Measurements from ENCODE around the gene POLR2L.

POLR2L gene

DNA sequence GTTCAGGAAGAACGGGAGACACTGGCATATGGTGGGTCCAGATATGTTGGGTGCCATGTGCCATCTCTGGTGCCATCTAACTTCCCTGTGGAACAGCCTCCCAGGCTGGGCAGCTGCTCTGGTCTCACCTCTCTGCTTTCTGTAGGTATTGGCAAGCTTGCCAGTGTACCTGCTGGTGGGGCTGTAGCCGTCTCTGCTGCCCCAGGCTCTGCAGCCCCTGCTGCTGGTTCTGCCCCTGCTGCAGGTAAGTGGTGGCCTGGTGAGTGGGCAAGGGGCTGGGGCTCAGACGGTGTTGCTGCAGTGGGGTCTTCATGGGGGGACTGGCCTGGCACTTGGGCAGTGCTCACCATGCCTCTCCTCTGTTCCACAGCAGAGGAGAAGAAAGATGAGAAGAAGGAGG is 29.9 kb downstream of the POLR2L start:
- H3K4me2 ChIP-seq (ENCODE audit: insufficient read depth, low read length, poor library complexity, severe bottlenecking): no peak overlapping the region
- H3K4me1 ChIP-seq (ENCODE audit: control insufficient read depth in 2 of 2, insufficient read depth in 1 of 2, low read depth in 1 of 2, low read length in 2 of 2): peaks cover 8 to 18% of the 10 kb centered on the region in 2 donors
- DNase-seq (ENCODE audit: low spot score): no peak
- H4K91ac ChIP-seq (ENCODE audit: low read depth, low read length, poor library complexity): no peak overlapping the region
- no peak overlapping the region for H2BK120ac ChIP-seq (ENCODE audit: low read depth, low read length)
- H2BK5ac ChIP-seq (ENCODE audit: low read length): no peak overlapping the region
- peaks cover 19% of the 10 kb centered on the region for H3K79me1 ChIP-seq (ENCODE audit: low read depth, low read length)
- H3K18ac ChIP-seq (ENCODE audit: low read length): no peak overlapping the region
- no peak overlapping the region for H3K27ac ChIP-seq (replicated peaks; ENCODE audit: low read length)
- no peak overlapping the region for H2BK15ac ChIP-seq (ENCODE audit: low read length)
- no peak overlapping the region for H3K4ac ChIP-seq (ENCODE audit: low read length)
- H3K27me3 ChIP-seq (ENCODE audit: control insufficient read depth in 3 of 3, insufficient read depth in 3 of 3, low read depth in 1 of 3, low read length in 3 of 3): no peaks in the 10 kb centered on the region
- H2BK12ac ChIP-seq (ENCODE audit: low read length): no peak overlapping the region
- peaks cover 29 to 39% of the 10 kb centered on the region in 2 donors for H3K36me3 ChIP-seq (replicated peaks in 1 of 2; ENCODE audit: control insufficient read depth in 2 of 2, insufficient read depth in 2 of 2, low read length in 2 of 2)
- no peak overlapping the region for H4K8ac ChIP-seq (ENCODE audit: low read depth, low read length)
- WGBS, 2 donors (ENCODE audit: extremely low coverage in 2 of 2, insufficient read length in 2 of 2, insufficient replicate concordance in 1 of 2): no CpG with 5 or more reads among the region's 3 CpGs
- no peak overlapping the region for H2AK5ac ChIP-seq (ENCODE audit: low read depth, low read length)
- H3K9ac ChIP-seq (ENCODE audit: low read depth, low read length, poor library complexity): no peak overlapping the region
- H3K4me3 ChIP-seq (ENCODE audit: low read length in 2 of 2): no peak overlapping the region
- no peak overlapping the region for H3K23ac ChIP-seq (ENCODE audit: low read depth, low read length, poor library complexity)
- H2AFZ ChIP-seq (ENCODE audit: low read length): no peak overlapping the region
- H3K14ac ChIP-seq (ENCODE audit: low read length): no peak overlapping the region
- peaks cover 0 to 2% of the 10 kb centered on the region in 2 donors for H3K9me3 ChIP-seq (replicated peaks in 1 of 2; ENCODE audit: control insufficient read depth in 2 of 2, insufficient read depth in 1 of 2, low read depth in 1 of 2, low read length in 2 of 2)

- no peak overlapping the region for H2BK5ac ChIP-seq (ENCODE audit: low read length)
- H2AK5ac ChIP-seq (ENCODE audit: low read depth, low read length): no peak overlapping the region
- no peaks in the 10 kb centered on the region for H3K27me3 ChIP-seq (ENCODE audit: control insufficient read depth in 3 of 3, insufficient read depth in 3 of 3, low read depth in 1 of 3, low read length in 3 of 3)
- no peak overlapping the region for H3K4ac ChIP-seq (ENCODE audit: low read length)
- H3K23ac ChIP-seq (ENCODE audit: low read depth, low read length, poor library complexity): no peak overlapping the region
- no peak overlapping the region for H4K91ac ChIP-seq (ENCODE audit: low read depth, low read length, poor library complexity)
- H3K4me1 ChIP-seq (ENCODE audit: control insufficient read depth in 2 of 2, insufficient read depth in 1 of 2, low read depth in 1 of 2, low read length in 2 of 2): peaks cover 8 to 18% of the 10 kb centered on the region in 2 donors
- no peak overlapping the region for H2AFZ ChIP-seq (ENCODE audit: low read length)
- no peak overlapping the region for H3K18ac ChIP-seq (ENCODE audit: low read length)
- DNase-seq (ENCODE audit: low spot score): no peak
- H3K36me3 ChIP-seq (replicated peaks in 1 of 2; ENCODE audit: control insufficient read depth in 2 of 2, insufficient read depth in 2 of 2, low read length in 2 of 2): peaks cover 29 to 39% of the 10 kb centered on the region in 2 donors
- no peak overlapping the region for H2BK12ac ChIP-seq (ENCODE audit: low read length)
- no peak overlapping the region for H3K27ac ChIP-seq (replicated peaks; ENCODE audit: low read length)
- H3K4me3 ChIP-seq (ENCODE audit: low read length in 2 of 2): peak overlapping the region in 1 of 2 donors; percentile 82
- WGBS, 2 donors (ENCODE audit: extremely low coverage in 2 of 2, insufficient read length in 2 of 2, insufficient replicate concordance in 1 of 2): no CpG with 5 or more reads among the region's 14 CpGs
- no peak overlapping the region for H2BK120ac ChIP-seq (ENCODE audit: low read depth, low read length)
- H3K9ac ChIP-seq (ENCODE audit: low read depth, low read length, poor library complexity): no peak overlapping the region
- H3K79me1 ChIP-seq (ENCODE audit: low read depth, low read length): peaks cover 19% of the 10 kb centered on the region
- no peak overlapping the region for H4K8ac ChIP-seq (ENCODE audit: low read depth, low read length)
- peaks cover 0 to 2% of the 10 kb centered on the region in 2 donors for H3K9me3 ChIP-seq (replicated peaks in 1 of 2; ENCODE audit: control insufficient read depth in 2 of 2, insufficient read depth in 1 of 2, low read depth in 1 of 2, low read length in 2 of 2)
- no peak overlapping the region for H3K14ac ChIP-seq (ENCODE audit: low read length)
- no peak overlapping the region for H2BK15ac ChIP-seq (ENCODE audit: low read length)
- H3K4me2 ChIP-seq (ENCODE audit: insufficient read depth, low read length, poor library complexity, severe bottlenecking): no peak overlapping the region
Measured at GRCh38 chr11:811446-812245, 30.7 kb downstream of the POLR2L start.

- Histone ChIP-seq H3K9ac (ENCODE audit: low read depth, low read length, poor library complexity) (peak overlapping the region; percentile 99), H3K79me1 (ENCODE audit: low read depth, low read length) (peaks cover 19% of the 10 kb centered on the region), H2BK15ac (ENCODE audit: low read length) (no peak overlapping the region), H3K36me3 (replicated peaks in 1 of 2; ENCODE audit: control insufficient read depth in 2 of 2, insufficient read depth in 2 of 2, low read length in 2 of 2) (peaks cover 29 to 36% of the 10 kb centered on the region in 2 donors), H3K4ac (ENCODE audit: low read length) (no peak overlapping the region), H4K91ac (ENCODE audit: low read depth, low read length, poor library complexity) (no peak overlapping the region), H3K27me3 (ENCODE audit: control insufficient read depth in 3 of 3, insufficient read depth in 3 of 3, low read depth in 1 of 3, low read length in 3 of 3) (no peaks in the 10 kb centered on the region), H3K4me3 (ENCODE audit: low read length in 2 of 2) (peak overlapping the region; percentile 82 to 89), H2AFZ (ENCODE audit: low read length) (peak overlapping the region; percentile 99), H2BK12ac (ENCODE audit: low read length) (no peak overlapping the region), H2AK5ac (ENCODE audit: low read depth, low read length) (peak overlapping the region; percentile 95), H2BK5ac (ENCODE audit: low read length) (no peak overlapping the region), H2BK120ac (ENCODE audit: low read depth, low read length) (no peak overlapping the region), H3K9me3 (replicated peaks in 1 of 2; ENCODE audit: control insufficient read depth in 2 of 2, insufficient read depth in 1 of 2, low read depth in 1 of 2, low read length in 2 of 2) (no peaks in the 10 kb centered on the region), H3K27ac (replicated peaks; ENCODE audit: low read length) (no peak overlapping the region), H3K23ac (ENCODE audit: low read depth, low read length, poor library complexity) (peak overlapping the region; percentile 100), H3K14ac (ENCODE audit: low read length) (peak overlapping the region; percentile 90), H3K4me1 (ENCODE audit: control insufficient read depth in 2 of 2, insufficient read depth in 1 of 2, low read depth in 1 of 2, low read length in 2 of 2) (peaks cover 10 to 22% of the 10 kb centered on the region in 2 donors), H3K4me2 (ENCODE audit: insufficient read depth, low read length, poor library complexity, severe bottlenecking) (peak overlapping the region; percentile 92), H4K8ac (ENCODE audit: low read depth, low read length) (no peak overlapping the region), H3K18ac (ENCODE audit: low read length) (peak overlapping the region; percentile 70)
- WGBS, 2 donors (ENCODE audit: extremely low coverage in 2 of 2, insufficient read length in 2 of 2, insufficient replicate concordance in 1 of 2): no CpG with 5 or more reads among the region's 55 CpGs
- no peak for DNase-seq (ENCODE audit: low spot score)
Measured at GRCh38 chr11:810040-810567, 32.2 kb downstream of the POLR2L start.

DNA sequence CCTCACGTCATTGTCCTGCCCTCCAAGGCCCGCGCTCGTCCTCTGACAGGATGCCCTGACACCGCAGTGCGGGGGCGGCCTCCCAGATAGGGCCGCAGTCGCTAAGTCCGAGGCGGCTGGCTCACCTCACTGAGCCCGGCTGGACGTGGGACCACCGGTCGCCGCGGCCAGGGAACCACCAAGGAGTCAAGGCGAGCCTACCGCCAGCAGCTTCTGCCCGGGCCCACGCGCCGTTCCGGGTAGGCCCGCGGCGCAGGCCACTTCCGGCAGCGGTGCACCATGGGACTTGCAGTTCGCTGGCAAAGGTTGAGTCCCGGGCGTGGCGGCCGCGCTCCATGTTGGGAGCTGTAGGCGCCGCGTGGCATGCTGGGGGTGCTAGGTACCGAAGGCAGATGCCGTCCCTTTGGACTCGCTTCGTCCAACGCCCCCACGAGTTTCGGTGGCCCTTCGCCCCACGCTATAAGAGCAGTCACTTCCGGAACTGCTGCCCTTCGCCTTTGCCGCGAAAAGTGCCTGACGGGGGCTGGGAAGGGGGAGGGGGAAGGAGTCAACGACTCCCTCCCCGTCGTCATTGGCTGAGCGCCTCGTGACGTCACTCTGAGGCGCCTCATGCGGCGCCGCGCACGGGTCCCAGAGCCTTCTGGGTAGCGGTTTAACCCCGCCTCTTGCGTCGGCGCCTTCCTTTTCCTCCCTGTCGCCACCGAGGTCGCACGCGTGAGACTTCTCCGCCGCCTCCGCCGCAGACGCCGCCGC is 32.9 kb downstream of the POLR2L start, which contains the start of gene RPLP2:
TSS of gene RPLP2 (plus strand) at position 681 of the 753 bp plus-strand sequence. CDS start 268 bp downstream, outside the sequence.
- Histone ChIP-seq H3K79me1 (ENCODE audit: low read depth, low read length) (peaks cover 19% of the 10 kb centered on the region), H3K9me3 (replicated peaks in 1 of 2; ENCODE audit: control insufficient read depth in 2 of 2, insufficient read depth in 1 of 2, low read depth in 1 of 2, low read length in 2 of 2) (no peaks in the 10 kb centered on the region), H2AK5ac (ENCODE audit: low read depth, low read length) (peak within 1 kb of the TSS; percentile 95), H4K91ac (ENCODE audit: low read depth, low read length, poor library complexity) (peak within 1 kb of the TSS; percentile 74), H3K4me1 (ENCODE audit: control insufficient read depth in 2 of 2, insufficient read depth in 1 of 2, low read depth in 1 of 2, low read length in 2 of 2) (peaks cover 13 to 25% of the 10 kb centered on the region in 2 donors), H3K4me2 (ENCODE audit: insufficient read depth, low read length, poor library complexity, severe bottlenecking) (peak within 1 kb of the TSS; percentile 96), H4K8ac (ENCODE audit: low read depth, low read length) (no peak within 1 kb of the TSS), H3K18ac (ENCODE audit: low read length) (peak within 1 kb of the TSS; percentile 99), H3K27ac (replicated peaks; ENCODE audit: low read length) (peak within 1 kb of the TSS; percentile 90), H3K36me3 (replicated peaks in 1 of 2; ENCODE audit: control insufficient read depth in 2 of 2, insufficient read depth in 2 of 2, low read length in 2 of 2) (peaks cover 29 to 33% of the 10 kb centered on the region in 2 donors), H3K4me3 (ENCODE audit: low read length in 2 of 2) (peak within 1 kb of the TSS; percentile 82 to 89), H2BK120ac (ENCODE audit: low read depth, low read length) (peak within 1 kb of the TSS; percentile 69), H2BK15ac (ENCODE audit: low read length) (peak within 1 kb of the TSS; percentile 19), H2BK5ac (ENCODE audit: low read length) (peak within 1 kb of the TSS; percentile 89), H3K14ac (ENCODE audit: low read length) (peak within 1 kb of the TSS; percentile 90), H2BK12ac (ENCODE audit: low read length) (peak within 1 kb of the TSS; percentile 66), H3K9ac (ENCODE audit: low read depth, low read length, poor library complexity) (peak within 1 kb of the TSS; percentile 99), H3K4ac (ENCODE audit: low read length) (no peak within 1 kb of the TSS), H3K23ac (ENCODE audit: low read depth, low read length, poor library complexity) (peak within 1 kb of the TSS; percentile 100), H2AFZ (ENCODE audit: low read length) (peak within 1 kb of the TSS; percentile 99), H3K27me3 (ENCODE audit: control insufficient read depth in 3 of 3, insufficient read depth in 3 of 3, low read depth in 1 of 3, low read length in 3 of 3) (no peaks in the 10 kb centered on the region)
- peak; percentile 97 for DNase-seq (ENCODE audit: low spot score)
- WGBS, 2 donors (ENCODE audit: extremely low coverage in 2 of 2, insufficient read length in 2 of 2, insufficient replicate concordance in 1 of 2): no CpG with 5 or more reads among the region's 81 CpGs
